GM12878 (cell line): ENCODE measurements around the gene FURIN. TPM values are rescaled to one million over a fixed set of nuclear protein-coding genes. Genes with fewer than 3 reads are reported as not detected.

Experiments
- ATAC-seq: fragments of 200-7000 bp; cut with Tn5 transposase; 3 replicates; pipeline ENCODE4 v1.9.1; 2020; ENCODE audit warnings: mild to moderate bottlenecking, moderate library complexity
- BruUV-seq: library from RNA; stranded (reverse); fragments of 400-500 nt; replicated peaks from 2 replicates; lab custom pipeline; 2021; lab: Mats Ljungman, UMichigan
- CTCF ChIA-PET: fragments of 300-600 bp; sonication (Branson Sonifier 250); formaldehyde crosslinking; extraction: SDS; loops from one replicate; lab custom pipeline; 2021; ENCODE audit warnings: inconsistent platforms; lab: Yijun Ruan, JAX
- POLR2A ChIA-PET: fragments of 350-600 bp; formaldehyde crosslinking; extraction: SDS; loops from one replicate; lab custom pipeline; 2021; ENCODE audit warnings: inconsistent platforms; lab: Charles Lee
- RAD21 ChIA-PET: fragments of 300-600 bp; sonication (Branson Sonifier 250); formaldehyde crosslinking; loops from one replicate; lab custom pipeline; 2023; ENCODE audit warnings: antibody characterized with exemption; ENCODE audit not compliant: unreplicated experiment; lab: Charles Lee
- SMC1A ChIA-PET: fragments of 300-600 bp; sonication (Branson Sonifier 250); formaldehyde crosslinking; loops from one replicate; lab custom pipeline; 2023; ENCODE audit not compliant: unreplicated experiment, uncharacterized antibody; lab: Charles Lee
- DNase-seq: peaks from one replicate; pipeline ENCODE4 v3.0.0-alpha.2; 2011; ENCODE audit warnings: low read depth, low spot score
- FAIRE-seq: peaks from 3 replicates; lab custom pipeline; 2011; peaks lifted over from hg19 to GRCh38; lab: Jason Lieb, UNC
- H2AFZ ChIP-seq: 2 replicates; pipeline ENCODE4 v1.6.0; 2011; ENCODE audit warnings: low read depth, low read length, control low read depth; ENCODE audit not compliant: control insufficient read depth
- H3K27ac ChIP-seq: 2 replicates; pipeline ENCODE4 v1.5.1; 2011; ENCODE audit warnings: control low read depth; ENCODE audit not compliant: control insufficient read depth, insufficient read depth
- H3K27me3 ChIP-seq, 2 experiments: replicated peaks in 1 of 2; 2 replicates each; pipeline versions ENCODE4 v1.6.0 to v1.6.1; 2011; ENCODE audit warnings: low read length in 1 of 2; ENCODE audit not compliant: control insufficient read depth in 2 of 2, insufficient read depth in 2 of 2
- H3K36me3 ChIP-seq, 2 experiments: 2 replicates each; pipeline ENCODE4 v1.5.1; 2011; ENCODE audit warnings: low read length in 1 of 2; ENCODE audit not compliant: control insufficient read depth in 2 of 2, insufficient read depth in 2 of 2
- H3K4me1 ChIP-seq: 2 replicates; pipeline ENCODE4 v1.6.1; 2011; ENCODE audit warnings: mild to moderate bottlenecking, low read length, moderate library complexity, mixed read lengths; ENCODE audit not compliant: control insufficient read depth, insufficient read depth
- H3K4me2 ChIP-seq: 2 replicates; pipeline ENCODE4 v1.6.0; 2011; ENCODE audit warnings: control low read depth; ENCODE audit not compliant: control insufficient read depth, insufficient read depth
- H3K4me3 ChIP-seq: fragments of 200-600 bp; sonication (generic); 2 replicates; pipeline ENCODE4 v1.5.1; 2016
- H3K79me2 ChIP-seq: 2 replicates; pipeline ENCODE4 v1.6.0; 2011; ENCODE audit warnings: low read length; ENCODE audit not compliant: control insufficient read depth, insufficient read depth
- H3K9ac ChIP-seq: 2 replicates; pipeline ENCODE4 v1.8.0; 2011; ENCODE audit warnings: low read length, control low read depth, mixed read lengths; ENCODE audit not compliant: control insufficient read depth, insufficient read depth
- H3K9me3 ChIP-seq: replicated peaks from 3 replicates; pipeline ENCODE4 v1.5.1; 2011; ENCODE audit warnings: mild to moderate bottlenecking, low read length; ENCODE audit not compliant: control insufficient read depth, insufficient read depth
- H4K20me1 ChIP-seq: 2 replicates; pipeline ENCODE4 v1.6.0; 2011; ENCODE audit not compliant: control insufficient read depth, insufficient read depth
- GABPA ChIP-seq: IDR thresholded peaks from 2 replicates; pipeline ENCODE4 v1.6.1; 2014; ENCODE audit warnings: antibody characterized with exemption, low read depth, mild to moderate bottlenecking, inconsistent platforms
- TBL1XR1 ChIP-seq: IDR thresholded peaks from 2 replicates; pipeline ENCODE4 v1.6.1; 2012; ENCODE audit warnings: low read depth, low read length, improper control_type of control experiment
- WGBS: methylation state at CpG from one replicate; pipeline ENCODE4 v1.1.6; 2016; ENCODE audit warnings: low lambda C conversion rate; ENCODE audit not compliant: insufficient replicate concordance, insufficient coverage; ENCODE audit errors: missing lambda C conversion rate; 5-methylcytosine and 5-hydroxymethylcytosine counted together
- in situ Hi-C: fragments of 300-500 bp; cut with MboI; formaldehyde crosslinking; loops from 9 replicates; pipeline ENCODE4 v1.14.3; 2018; ENCODE audit warnings: mixed read lengths
- intact Hi-C: fragments of 100-400 bp; cut with micrococcal nuclease; formaldehyde crosslinking; loops from one replicate; pipeline ENCODE4 v1.14.2; 2022; ENCODE audit not compliant: unreplicated experiment
- polyA plus RNA-seq, 11 experiments: library from polyadenylated mRNA; depleted of rRNA in 4 of 11; unstranded in 6 of 11; stranded (reverse) in 5 of 11; fragments of >200 nt; fragmentation: Nextera tagmentation in 4 of 11; fragmentation: Illumina TruSeq in 1 of 11; extraction: Ambion mirVana in 4 of 11; extraction: Trizol in 1 of 11; gene quantifications; 1 replicate in 1 of 11; 2 replicates in 10 of 11; pipeline versions ENCODE4 v1.2.1 to v1.2.3, GENCODE V29; 2011 to 2016; ENCODE audit warnings: inconsistent platforms in 2 of 11, missing spikeins in 2 of 11, low read depth in 1 of 11
- total RNA-seq, 4 experiments: library from RNA; depleted of rRNA in 3 of 4; stranded (reverse); fragments of >200 nt in 3 of 4; fragmentation: Illumina TruSeq in 1 of 4; extraction: Trizol in 1 of 4; gene quantifications; 2 replicates each; pipeline versions ENCODE4 v1.2.1 to v1.2.3, GENCODE V29; 2013 to 2021
- TF ChIP-seq, protein P1 (sequence below): fragments of 450-650 bp; IDR thresholded peaks from 2 replicates; pipeline ENCODE4 v1.6.1; 2018; ENCODE audit warnings: mild to moderate bottlenecking, low read depth, moderate library complexity; ENCODE audit not compliant: partially characterized antibody

Gene FURIN
- total and polyA plus RNA-seq, 10 of the 15 experiments (the other 5 are each of a cell fraction or from before 2014, with no cell fraction given): 0.47 to 39.9 (median 8.0) TPM

DNA sequence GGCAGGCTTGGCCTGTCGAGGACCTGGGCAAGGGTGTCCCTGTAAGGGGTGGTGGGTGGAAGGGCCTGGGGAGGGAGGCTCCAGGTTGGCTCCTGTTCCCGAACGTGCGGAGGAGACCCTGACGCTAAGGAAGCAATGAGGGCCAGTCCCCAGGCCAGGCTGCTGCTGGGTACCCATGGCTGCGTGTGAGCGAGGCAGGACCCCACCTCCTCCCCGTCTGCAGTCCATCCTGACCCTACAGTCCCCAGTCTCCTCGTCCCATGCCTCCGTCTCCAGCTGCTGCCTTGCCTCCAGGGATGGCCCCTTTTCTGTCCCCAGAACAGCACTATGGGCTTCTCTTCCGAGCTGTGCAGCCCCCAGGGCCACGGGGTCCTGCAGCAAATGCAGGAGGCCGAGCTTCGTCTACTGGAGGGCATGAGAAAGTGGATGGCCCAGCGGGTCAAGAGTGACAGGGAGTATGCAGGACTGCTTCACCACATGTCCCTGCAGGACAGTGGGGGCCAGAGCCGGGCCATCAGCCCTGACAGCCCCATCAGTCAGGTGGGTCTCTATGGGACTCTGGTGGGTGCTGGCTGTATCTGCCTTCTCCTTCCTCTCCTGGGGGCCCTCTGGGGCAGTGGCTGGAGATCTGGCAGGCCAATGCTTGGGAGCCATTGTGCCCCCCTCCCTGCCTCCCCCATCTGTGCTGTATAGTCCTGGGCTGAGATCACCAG is 16.5 kb downstream of the FURIN start:
- CTCF ChIA-PET: interaction anchor here (0.7 to 4.7 kb wide), 50 partner anchors 9 to 592 kb away, joined by 3 to 104 read pairs (median 8); partner anchors contain the start of genes BLM, FURIN, HDDC3 and UNC45A
- H3K9ac ChIP-seq: peak overlapping the region; percentile 73
- SMC1A ChIA-PET: interaction anchor here (0.5 to 4.6 kb wide), 41 partner anchors 10 to 586 kb away, joined by 3 to 49 read pairs (median 5); partner anchors contain the start of genes HDDC3, MAN2A2 and UNC45A
- H3K27me3 ChIP-seq: no peaks in the 10 kb centered on the region
- 82% methylated on average over 16 of the region's 16 CpGs for WGBS
- POLR2A ChIA-PET: interaction anchor here (0.9 to 1.6 kb wide), 4 partner anchors 47 to 237 kb away, joined by 3 to 6 read pairs (median 6); partner anchors contain the start of gene HDDC3
- peak overlapping the region; percentile 49 for H3K4me2 ChIP-seq
- no peaks in the 10 kb centered on the region; the same call in 1 of the 2 replicates for H3K79me2 ChIP-seq
- peak; percentile 13 for FAIRE-seq
- RAD21 ChIA-PET: interaction anchor here (0.7 to 4.0 kb wide), 35 partner anchors 11 to 592 kb away, joined by 3 to 57 read pairs (median 6); partner anchors contain the start of genes BLM, HDDC3, MAN2A2 and UNC45A
- peak overlapping the region; percentile 47 for H2AFZ ChIP-seq
- in situ Hi-C loops: loop anchor here (5.0 kb wide), 2 partner anchors 238 to 563 kb away; no protein-coding TSS in a partner anchor
- no peak for DNase-seq
- TF ChIP-seq, protein P1, sequence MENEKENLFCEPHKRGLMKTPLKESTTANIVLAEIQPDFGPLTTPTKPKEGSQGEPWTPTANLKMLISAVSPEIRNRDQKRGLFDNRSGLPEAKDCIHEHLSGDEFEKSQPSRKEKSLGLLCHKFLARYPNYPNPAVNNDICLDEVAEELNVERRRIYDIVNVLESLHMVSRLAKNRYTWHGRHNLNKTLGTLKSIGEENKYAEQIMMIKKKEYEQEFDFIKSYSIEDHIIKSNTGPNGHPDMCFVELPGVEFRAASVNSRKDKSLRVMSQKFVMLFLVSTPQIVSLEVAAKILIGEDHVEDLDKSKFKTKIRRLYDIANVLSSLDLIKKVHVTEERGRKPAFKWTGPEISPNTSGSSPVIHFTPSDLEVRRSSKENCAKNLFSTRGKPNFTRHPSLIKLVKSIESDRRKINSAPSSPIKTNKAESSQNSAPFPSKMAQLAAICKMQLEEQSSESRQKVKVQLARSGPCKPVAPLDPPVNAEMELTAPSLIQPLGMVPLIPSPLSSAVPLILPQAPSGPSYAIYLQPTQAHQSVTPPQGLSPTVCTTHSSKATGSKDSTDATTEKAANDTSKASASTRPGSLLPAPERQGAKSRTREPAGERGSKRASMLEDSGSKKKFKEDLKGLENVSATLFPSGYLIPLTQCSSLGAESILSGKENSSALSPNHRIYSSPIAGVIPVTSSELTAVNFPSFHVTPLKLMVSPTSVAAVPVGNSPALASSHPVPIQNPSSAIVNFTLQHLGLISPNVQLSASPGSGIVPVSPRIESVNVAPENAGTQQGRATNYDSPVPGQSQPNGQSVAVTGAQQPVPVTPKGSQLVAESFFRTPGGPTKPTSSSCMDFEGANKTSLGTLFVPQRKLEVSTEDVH: no peak
- no peak for TF ChIP-seq TBL1XR1
- no peak for TF ChIP-seq GABPA
- peaks cover 19% of the 10 kb centered on the region for H3K4me1 ChIP-seq
- H3K27ac ChIP-seq: peak overlapping the region; percentile 57; the same call in 1 of the 2 replicates
- peak; percentile 17 for ATAC-seq
- no TSS peak for BruUV-seq
- no peaks in the 10 kb centered on the region for H3K9me3 ChIP-seq
- peak overlapping the region; percentile 37; the same call in 1 of the 2 replicates for H3K4me3 ChIP-seq
- no peaks in the 10 kb centered on the region for H4K20me1 ChIP-seq
- intact Hi-C loops: loop anchor here (5.0 to 10.0 kb wide), 4 partner anchors 68 to 390 kb away; partner anchors contain the start of gene BLM
- H3K36me3 ChIP-seq: peaks cover 0 to 12% of the 10 kb centered on the region in 2 experiments; a peak in 2 of 4 replicates
